Middle frontal gyrus (tissue), 1 donor: ENCODE data around the gene USP16.
"Not testable (repeated sequence)": the region's sequence is repeated elsewhere in the genome, so short reads cannot be mapped to it uniquely, and the experiment has no call there.

Experiments used
- DNase-seq: peaks from one replicate; pipeline ENCODE4 v3.0.0-alpha.2; 2015; ENCODE audit warnings: low spot score; ENCODE audit errors: extremely low spot score

Gene USP16

GRCh38 chr21:29024474-29025327 is at the start of gene USP16:
Gene USP16, plus strand, starts transcription at chr21:29024668. Its CDS starts 3,246 bp downstream, at chr21:29027914.
- DNase-seq, result peak; percentile 96

DNA sequence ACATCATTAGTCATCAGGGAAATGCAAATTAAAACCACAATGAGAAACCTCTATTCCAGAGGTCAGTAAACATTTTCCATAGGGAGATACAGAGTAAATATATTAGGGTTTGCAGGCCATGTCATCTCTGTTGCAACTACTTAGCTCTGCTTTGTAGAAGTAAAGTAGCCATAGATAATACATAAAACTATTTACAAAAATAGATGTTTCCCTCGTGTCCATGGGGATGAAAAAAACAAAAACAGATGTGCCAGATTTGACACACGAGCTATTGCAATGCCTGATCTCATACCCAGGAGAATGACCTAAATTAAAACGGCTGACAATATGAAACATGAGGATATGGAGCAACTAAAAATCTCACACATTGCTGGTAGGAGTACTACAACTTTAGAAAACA is 49.1 kb upstream of the USP16 start:
- no peak for DNase-seq

GRCh38 chr21:28979092-28979491 is 45.4 kb upstream of the USP16 start:
- DNase-seq, result no peak

DNA sequence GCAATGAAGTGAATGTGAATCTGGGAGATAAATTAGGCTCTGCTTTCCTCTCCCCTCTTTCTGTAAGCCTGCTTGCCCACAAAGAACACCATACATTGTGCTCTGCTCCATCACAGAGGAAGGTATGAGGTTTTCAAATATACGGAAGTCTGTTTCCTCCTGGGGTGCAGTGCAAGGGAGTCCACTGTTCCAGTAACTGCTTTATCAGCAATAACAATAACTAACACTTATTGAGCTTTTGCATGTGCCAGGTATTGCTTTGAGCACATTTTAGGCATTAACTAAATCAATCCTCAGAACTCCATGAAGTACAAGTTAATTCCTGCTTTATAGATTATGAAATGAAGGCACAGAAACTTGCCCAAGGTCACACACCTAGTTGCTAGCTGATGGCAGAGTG is 41.8 kb upstream of the USP16 start:
- DNase-seq, result no peak

DNA sequence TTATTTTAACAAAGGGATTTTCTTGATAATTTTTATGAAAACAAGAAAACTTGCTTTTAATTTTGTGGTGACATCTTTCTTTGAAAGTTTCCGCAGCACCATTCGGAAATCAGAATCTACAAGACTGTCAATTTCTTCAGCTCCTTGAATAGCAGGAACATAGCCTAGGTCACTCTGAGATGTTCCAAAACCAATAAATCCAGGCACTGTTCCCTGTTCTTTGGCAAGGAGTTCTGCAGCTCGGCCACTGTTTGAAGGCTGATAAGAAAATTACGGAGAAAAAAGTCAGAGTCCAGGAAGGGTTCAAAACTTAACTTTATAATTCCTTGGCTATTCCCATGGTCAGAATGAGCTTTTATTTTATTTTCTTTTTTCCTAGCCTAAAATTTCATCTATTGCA is 37.8 kb upstream of the USP16 start:
- DNase-seq, result no peak

DNA sequence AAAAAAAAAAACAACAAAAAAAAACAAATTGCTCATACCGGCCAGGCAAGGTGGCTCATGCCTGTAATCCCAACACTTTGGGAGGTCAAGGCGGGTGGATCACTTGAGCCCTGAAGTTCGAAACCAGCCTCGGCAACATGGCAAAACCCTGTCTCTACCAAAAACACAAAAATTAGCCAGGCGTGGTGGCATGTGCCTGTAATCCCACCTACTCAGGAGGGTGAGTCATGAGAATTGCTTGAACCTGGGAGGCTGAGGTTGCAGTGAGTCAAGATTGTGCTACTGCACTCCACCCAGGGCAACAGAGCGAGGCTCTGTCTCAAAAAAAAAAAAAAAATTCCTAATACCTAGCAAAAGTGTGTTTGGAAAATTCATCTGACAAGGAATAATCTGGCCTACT is 36.3 kb upstream of the USP16 start:
- DNase-seq, result not testable (repeated sequence)

DNA sequence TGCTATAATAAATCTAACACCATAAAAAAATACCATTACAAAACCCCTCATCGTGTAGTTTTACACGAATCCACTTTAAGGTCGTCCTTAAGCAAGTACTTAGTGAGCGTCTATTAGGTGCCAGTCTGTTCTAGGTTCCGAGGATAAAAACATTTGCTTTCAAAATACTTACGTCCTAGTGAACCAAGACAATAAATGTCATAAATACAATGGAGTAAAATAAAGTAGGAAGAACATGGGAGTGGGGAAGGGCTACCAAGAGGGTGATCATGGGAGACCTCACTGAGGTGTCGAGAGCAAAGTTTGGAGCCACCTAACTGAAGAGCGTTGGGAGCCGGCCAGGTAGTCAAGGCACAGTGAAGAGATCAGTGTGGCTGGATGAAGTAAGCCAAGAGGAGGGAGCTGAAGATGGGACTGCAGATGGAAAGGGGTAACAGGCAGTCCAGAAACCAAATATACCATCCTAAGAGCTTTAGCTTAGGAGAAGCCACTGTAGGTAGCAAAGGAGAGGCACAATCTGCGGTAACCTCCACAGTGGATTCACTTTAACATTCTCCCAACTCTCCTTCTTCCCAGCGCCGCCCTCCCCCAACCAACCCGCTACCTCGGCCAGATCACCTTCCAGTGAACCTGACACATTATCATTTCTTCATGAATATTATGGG is 32.5 kb upstream of the USP16 start:
- DNase-seq, result no peak

DNA sequence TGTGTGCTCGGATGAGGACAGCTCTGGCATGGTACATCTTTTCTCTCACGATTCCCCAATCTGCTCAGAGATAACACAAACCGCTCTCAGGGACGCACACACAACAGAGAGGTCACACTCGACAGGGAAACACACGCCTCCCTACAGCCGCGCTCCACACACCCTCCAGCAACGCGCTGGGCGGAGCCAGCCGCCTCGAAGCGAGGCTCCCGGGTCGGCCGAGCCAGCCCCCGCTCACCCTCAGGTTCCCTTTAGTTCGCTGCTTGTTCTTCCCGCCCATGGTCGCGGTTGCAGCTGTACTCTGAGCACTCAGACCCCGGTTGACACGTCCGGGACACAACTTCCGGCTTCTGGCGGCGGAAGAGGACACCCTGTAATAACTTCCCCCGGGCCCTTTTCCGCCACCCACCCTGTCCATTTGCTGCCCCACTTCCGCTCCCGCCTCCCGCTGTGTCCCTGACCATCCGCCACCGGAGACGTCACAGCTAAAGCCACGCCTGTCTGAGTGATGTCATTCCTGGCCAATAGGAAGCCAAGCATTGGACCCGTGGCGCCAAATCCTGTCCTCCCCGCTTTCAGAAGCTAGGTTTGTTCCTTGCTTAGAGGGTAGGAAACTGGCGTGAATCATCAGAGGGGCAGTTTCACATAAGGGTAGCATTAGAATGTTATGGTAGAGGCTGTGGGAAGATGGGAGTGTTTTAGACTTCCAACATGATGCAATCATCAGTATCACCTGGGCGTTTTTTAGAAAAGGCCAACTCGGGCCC is 31.8 kb upstream of the USP16 start, which contains the start of gene LTN1:
LTN1 (minus strand) TSS at position 352 of the 767 bp plus-strand sequence; CDS start at position 280, 72 bp downstream.
- peak; percentile 96 for DNase-seq

DNA sequence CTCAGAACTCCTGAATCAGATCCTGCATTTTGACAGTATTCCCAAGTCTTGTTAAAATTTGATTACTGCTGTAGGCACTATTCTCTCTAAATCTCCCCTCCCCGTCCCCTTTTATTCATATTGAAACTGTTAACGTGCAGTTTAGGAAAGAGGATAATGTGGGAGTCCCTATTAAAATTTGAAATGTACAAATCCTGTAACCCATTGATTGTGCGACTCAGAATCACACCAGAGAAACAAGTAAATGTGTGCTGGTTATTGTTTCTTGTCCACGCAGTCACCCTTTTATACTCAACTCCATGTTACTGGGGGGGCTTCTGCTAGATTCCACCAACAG is 31.2 kb upstream of the USP16 start:
- DNase-seq, result no peak

DNA sequence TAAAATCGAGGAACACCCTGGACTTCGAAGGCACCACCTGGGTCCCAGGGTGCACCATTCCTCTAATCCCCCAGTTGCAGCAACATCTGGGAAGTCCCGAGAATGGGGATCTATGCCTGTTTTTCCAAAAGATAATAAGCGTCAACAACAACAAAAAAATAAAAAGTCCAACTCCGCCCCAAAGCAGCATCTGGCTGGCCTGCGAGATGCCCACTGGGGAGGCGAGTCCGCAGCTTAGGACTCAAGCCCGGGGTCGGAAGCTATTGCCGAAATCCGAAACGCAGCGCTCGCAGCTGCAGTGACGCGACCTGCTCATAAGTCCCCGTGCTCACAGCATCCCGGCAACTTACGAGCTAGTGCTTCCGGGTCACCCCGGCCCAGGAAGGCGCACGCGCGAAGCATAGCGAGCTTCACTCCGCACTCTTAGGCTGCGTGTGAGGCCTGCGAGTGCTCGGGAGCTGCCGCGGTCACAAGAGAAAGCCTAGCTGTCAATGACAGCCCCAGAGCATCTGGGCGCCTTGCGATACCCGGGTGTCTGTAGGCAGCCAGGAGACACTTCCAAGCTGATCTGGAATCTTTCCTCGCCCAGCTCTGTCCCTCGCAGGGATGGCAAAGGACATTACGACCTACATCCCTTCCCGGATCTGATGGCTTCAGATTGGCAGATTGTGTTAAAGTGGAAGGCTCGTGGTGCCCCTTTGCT is 21.9 kb upstream of the USP16 start:
- DNase-seq, result peak; percentile 98

DNA sequence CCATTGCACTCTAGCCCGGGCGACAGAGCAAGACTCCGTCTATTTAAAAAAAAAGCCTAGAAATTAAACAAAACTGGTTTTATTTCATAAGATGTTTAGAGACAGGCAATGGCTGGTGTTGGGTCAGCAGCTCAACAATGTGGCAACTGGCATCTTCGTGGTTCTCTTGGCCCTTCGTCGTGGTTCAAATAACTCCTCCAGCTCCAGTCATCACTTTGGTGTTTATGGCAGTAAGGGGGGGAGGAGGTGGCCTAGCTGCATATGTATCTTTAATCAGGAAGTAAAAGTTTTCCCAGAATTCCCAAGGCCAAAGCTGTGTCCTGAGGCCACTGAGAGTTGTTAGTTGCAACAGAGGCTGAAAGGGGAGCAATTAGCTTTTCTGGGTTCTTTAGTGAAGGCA is 18.8 kb upstream of the USP16 start:
- no peak for DNase-seq

DNA sequence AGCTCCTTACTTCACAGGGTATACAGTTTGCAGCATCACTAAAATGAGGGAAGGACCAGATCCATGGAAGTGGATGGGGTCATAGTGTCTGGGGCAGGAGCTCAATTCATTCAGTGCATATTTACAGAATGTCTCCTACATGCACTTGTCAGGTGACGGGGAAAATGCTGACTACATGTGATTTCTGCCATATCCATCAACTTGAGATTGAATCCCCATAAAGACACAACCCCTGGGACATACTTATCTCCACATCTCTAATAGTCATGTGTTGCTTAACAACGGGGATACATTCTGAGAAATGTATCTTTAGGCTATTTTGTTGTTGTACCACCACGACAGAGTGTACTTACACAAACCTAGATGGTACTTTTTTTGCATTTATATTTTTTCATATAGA is 17.3 kb upstream of the USP16 start:
- DNase-seq, result no peak

DNA sequence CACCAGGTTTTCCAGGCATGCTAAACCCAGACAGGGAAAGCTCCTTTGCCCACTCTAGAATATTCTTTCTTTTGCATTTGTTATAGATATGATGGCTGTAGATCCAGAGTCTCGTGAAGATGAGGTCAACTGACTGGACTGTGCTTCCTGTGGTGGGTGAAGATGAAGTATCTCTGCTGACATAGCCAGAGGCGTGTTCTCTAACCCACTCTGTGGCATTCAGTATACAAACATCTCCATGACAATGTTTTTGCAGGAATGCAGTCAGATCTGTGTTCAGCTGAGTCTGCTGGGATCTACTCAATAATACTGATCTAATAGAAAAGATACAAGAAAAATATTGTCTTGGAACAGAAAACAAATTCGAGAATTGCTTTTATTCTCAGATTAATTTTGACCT is 16.7 kb upstream of the USP16 start:
- no peak for DNase-seq

- no peak for DNase-seq
Measured at GRCh38 chr21:29008367-29008766, 16.1 kb upstream of the USP16 start.

- DNase-seq, result not testable (repeated sequence)
Measured at GRCh38 chr21:29011236-29011635, 13.2 kb upstream of the USP16 start.

DNA sequence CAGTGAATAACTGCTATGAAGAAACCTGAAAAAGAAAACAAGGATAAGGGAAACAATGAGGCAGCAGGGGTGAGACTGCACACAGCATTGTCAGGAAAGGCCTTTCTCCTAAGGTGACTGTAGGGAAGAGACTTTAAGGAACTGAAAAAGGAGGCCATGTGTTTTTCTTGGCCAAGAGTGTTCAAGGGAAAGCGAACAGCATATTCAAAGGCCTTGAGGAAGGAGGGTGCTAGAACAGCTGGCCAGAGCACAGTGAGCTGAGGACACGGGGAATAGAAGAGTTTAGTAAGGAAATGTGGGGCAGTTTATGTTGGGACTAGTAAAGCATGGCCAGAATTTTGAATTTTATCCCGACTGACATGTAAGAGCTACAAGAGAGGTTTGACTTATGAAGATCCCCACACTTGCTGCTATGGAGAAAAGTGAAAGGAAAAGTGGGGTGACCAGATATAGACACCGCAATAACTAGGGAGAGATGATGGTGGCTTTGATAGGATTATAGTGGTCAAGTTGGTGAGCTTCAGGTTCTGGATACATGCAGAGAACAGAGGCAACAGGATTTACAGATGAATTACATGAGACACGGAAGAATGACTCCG is 6.7 kb upstream of the USP16 start:
- DNase-seq, result no peak

DNA sequence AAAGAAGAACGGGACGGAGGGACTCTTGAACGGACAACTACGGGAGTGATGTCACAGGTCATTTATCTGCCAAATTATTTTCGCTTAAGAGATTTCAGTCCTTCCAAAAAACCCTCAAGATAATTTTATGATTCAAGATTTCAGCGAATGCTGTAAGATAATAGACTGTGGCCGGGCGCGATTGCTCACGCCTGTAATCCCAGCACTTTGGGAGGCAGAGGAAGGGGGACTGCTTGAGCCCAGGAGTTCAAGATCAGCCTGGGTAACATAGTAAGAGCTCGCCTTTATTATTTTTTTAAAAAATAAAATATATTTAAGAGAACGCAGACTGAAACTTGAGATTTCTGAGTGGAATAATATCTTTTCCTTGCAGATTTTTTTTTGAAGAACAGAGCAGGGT is 5.9 kb upstream of the USP16 start:
- DNase-seq, result no peak

- DNase-seq, result no peak
Measured at GRCh38 chr21:29022166-29022565, 2.3 kb upstream of the USP16 start.

GRCh38 chr21:29025328-29025713 is 853 bp downstream of the USP16 start:
- no peak for DNase-seq

- no peak for DNase-seq
Measured at GRCh38 chr21:29029524-29029923, 5.1 kb downstream of the USP16 start.

DNA sequence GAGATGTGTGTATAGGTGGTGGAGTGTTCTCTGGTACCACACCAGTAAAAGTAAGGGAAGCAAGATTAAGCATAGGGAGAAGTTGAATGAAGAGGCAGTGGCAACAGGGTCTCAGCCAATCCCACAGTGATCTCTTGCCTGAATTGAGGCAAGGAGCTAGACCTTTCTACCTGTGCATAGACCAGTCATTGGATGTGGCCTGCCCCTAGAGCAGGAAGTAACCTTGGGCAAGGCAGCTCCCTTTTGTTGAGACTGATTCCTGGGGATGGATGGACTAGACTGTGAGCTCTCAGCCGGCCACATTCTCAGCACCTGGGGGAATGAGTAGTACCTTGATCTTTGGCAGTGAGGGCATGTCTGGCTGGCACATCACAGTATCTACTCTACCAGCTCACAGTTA is 6.4 kb downstream of the USP16 start:
- no peak for DNase-seq
